HL-60/S4 treated with phorbol 12-myristate 13-acetate at 8.2 ng/mL for 4 days and 3 days (cell line): Measurements from ENCODE around the gene WWOX.

Source experiments
- in situ Hi-C: fragments of 300-500 bp; cut with MboI; formaldehyde crosslinking; loops from 2 replicates; pipeline ENCODE4 v1.15.0; 2022; ENCODE audit warnings: low sequenced_read_pairs

The WWOX gene

GRCh38 chr16:78869492-78869891, 770.0 kb downstream of the WWOX start:
- in situ Hi-C loops: no loop called here

GRCh38 chr16:78871241-78871640, 771.8 kb downstream of the WWOX start:
- in situ Hi-C loops: no loop called here

GRCh38 chr16:78876671-78877070, 777.2 kb downstream of the WWOX start:
- in situ Hi-C loops: no loop called here

GRCh38 chr16:78877114-78877655, 777.7 kb downstream of the WWOX start:
- in situ Hi-C loops: no loop called here

GRCh38 chr16:78878570-78878969, 779.1 kb downstream of the WWOX start:
- in situ Hi-C loops: no loop called here

GRCh38 chr16:78879011-78879410, 779.6 kb downstream of the WWOX start:
- in situ Hi-C loops: no loop called here

- in situ Hi-C loops: no loop called here
Observed at GRCh38 chr16:78882150-78882549, 782.7 kb downstream of the WWOX start.

- in situ Hi-C loops: no loop called here
Observed at GRCh38 chr16:78882751-78883150, 783.3 kb downstream of the WWOX start.

GRCh38 chr16:78884204-78884603, 784.8 kb downstream of the WWOX start:
- in situ Hi-C loops: no loop called here

- in situ Hi-C loops: no loop called here
Observed at GRCh38 chr16:78889346-78889745, 789.9 kb downstream of the WWOX start.

GRCh38 chr16:78890373-78890895, 791.0 kb downstream of the WWOX start:
- in situ Hi-C loops: no loop called here

- in situ Hi-C loops: no loop called here
Observed at GRCh38 chr16:78892951-78893733, 793.7 kb downstream of the WWOX start.

GRCh38 chr16:78894886-78895285, 795.4 kb downstream of the WWOX start:
- in situ Hi-C loops: no loop called here

GRCh38 chr16:78895681-78896080, 796.2 kb downstream of the WWOX start:
- in situ Hi-C loops: no loop called here

- in situ Hi-C loops: no loop called here
Observed at GRCh38 chr16:78896280-78896679, 796.8 kb downstream of the WWOX start.

GRCh38 chr16:78897299-78897698, 797.8 kb downstream of the WWOX start:
- in situ Hi-C loops: no loop called here

GRCh38 chr16:78900044-78900811, 800.8 kb downstream of the WWOX start:
- in situ Hi-C loops: no loop called here

GRCh38 chr16:78900966-78901365, 801.5 kb downstream of the WWOX start:
- in situ Hi-C loops: no loop called here

GRCh38 chr16:78902321-78902720, 802.9 kb downstream of the WWOX start:
- in situ Hi-C loops: no loop called here

- in situ Hi-C loops: no loop called here
Observed at GRCh38 chr16:78903237-78903636, 803.8 kb downstream of the WWOX start.

GRCh38 chr16:78903843-78904242, 804.4 kb downstream of the WWOX start:
- in situ Hi-C loops: no loop called here

- in situ Hi-C loops: no loop called here
Observed at GRCh38 chr16:78906135-78906534, 806.7 kb downstream of the WWOX start.
